Hypothalamus (tissue), 51 donors: ENCODE results near the gene DYNLT2B.
"Not testable (repeated sequence)": the region's sequence is repeated elsewhere in the genome, so short reads cannot be mapped to it uniquely, and the experiment has no call there.

Experiments
- DNase-seq, 51 donors: peaks; one replicate each; lab custom pipeline; 2025; lab: John Stamatoyannopoulos, UW

Gene DYNLT2B

GRCh38 chr3:196327405-196327804 is 9.4 kb upstream of the DYNLT2B start:
- no peak for DNase-seq

DNA sequence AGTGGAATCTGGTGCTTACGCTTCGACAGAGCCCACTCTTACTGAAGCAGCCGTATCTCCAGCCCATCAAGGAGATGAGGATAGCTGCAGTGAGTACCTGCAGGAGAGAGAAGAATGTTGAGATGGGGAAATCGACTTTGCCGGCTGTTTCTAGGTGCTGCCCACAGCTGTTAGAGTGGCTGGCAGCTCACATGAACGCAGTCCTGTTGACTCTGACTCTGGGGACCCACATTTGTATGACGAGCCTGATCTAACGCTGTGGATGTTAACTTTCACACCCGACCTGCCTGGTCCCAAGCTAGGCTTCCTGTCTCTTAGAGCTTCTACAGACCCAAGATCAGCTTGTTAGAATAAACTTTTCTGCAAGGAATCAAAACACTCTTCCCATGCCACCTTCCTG is 8.9 kb upstream of the DYNLT2B start:
- no peak for DNase-seq

DNA sequence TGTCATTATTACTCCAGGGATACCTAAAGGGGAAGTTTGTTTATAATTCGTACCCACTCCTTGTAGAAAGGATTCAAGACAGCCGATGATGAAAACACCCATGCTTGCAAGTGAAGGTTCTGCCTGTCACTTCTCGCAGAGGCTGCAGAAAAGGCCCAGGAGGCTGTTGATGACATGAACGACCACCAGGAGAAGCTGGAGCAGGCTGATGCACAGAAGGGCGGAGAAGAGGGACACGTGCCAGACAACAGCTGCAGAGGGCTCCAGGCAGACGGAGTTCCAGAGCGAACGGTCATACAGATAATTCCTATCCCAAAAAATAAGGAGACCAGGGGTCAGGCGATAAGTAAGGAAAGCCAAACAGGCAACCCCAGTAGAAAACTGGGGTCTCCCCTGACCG is 5.7 kb upstream of the DYNLT2B start:
- DNase-seq, result no peak

GRCh38 chr3:196323016-196323415 is 5.0 kb upstream of the DYNLT2B start:
- no peak for DNase-seq

- DNase-seq, result peak in 2 of 51 donors; percentile 4 to 11
These were observed 3.1 kb upstream of the DYNLT2B start for GRCh38 chr3:196321162-196321561.

GRCh38 chr3:196320137-196320536 is 2.1 kb upstream of the DYNLT2B start:
- no peak for DNase-seq

DNA sequence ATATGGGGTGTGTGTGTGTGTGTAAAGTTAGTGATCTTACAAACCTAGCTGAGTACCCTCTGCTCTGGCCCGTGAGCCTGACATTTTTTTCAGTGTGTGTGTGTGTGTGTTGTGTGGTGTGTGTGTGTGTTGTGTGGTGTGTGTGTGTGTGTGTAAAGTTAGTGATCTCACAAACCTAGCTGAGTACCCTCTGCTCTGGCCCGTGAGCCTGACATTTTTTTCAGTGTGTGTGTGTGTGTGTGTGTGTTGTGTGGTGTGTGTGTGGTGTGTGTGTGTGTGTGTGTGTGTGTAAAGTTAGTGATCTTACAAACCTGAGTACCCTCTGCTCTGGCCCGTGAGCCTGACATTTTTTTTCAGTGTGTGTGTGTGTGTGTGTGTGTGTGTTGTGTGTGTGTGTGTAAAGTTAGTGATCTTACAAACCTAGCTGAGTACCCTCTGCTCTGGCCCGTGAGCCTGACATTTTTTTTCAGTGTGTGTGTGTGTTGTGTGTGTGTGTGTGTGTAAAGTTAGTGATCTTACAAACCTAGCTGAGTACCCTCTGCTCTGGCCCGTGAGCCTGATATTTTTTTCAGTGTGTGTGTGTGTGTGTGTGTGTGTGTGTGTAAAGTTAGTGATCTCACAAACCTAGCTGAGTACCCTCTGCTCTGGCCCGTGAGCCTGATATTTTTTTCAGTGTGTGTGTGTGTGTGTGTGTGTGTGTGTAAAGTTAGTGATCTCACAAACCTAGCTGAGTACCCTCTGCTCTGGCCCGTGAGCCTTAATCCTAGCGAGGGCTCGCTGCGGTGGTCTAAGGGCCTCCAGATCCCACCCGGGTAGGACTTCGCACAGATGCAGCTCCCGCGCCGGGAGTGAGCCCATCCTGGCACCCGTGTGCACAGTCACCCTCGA is 997 bp downstream of the DYNLT2B start:
- DNase-seq, result not testable (repeated sequence)

GRCh38 chr3:196315821-196316220 is 2.2 kb downstream of the DYNLT2B start:
- DNase-seq, result no peak

GRCh38 chr3:196314597-196314996 is 3.4 kb downstream of the DYNLT2B start:
- DNase-seq, result no peak

- DNase-seq, result not testable (repeated sequence)
These were observed 4.0 kb downstream of the DYNLT2B start for GRCh38 chr3:196314086-196314485.

- not testable (repeated sequence) for DNase-seq
These were observed 15.1 kb downstream of the DYNLT2B start for GRCh38 chr3:196302960-196303359.

DNA sequence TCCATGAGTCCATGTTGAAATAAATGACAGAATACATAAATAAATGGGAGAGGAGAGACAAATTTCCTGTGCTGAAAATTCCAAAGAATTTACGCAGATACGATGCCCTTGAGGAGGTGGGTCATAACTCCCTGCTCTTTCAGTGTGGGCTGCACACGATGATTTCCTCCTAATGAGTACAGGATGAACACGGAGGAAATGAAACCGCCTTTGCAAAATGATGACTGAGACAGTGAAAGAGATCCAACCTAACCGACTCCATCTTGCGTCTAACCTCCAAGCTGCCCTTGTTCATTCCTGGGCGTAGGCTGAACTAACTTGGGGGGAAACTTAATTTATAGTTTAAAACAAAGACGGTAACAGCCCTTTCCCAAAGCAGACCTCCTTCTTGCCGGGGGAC is 15.5 kb downstream of the DYNLT2B start:
- not testable (repeated sequence) for DNase-seq

DNA sequence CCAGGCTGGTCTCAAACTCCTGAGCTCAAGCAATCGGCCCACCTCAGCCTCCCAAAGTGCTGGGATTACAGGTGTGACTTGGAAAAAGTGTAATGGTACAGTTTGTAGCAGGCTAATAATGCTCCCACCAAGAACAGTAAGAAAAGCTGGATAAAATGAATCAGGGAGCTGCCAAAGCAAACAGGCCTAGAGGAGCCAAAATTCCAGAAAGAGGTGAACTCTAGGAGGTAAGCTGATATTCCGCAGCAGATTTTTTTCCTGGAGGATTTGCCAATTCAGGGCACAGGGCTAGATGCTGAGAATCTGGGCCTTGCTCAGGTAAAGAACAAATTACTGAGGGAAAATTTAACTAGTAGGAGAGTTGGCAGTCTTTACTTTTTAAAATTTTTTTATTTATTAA is 19.5 kb downstream of the DYNLT2B start:
- DNase-seq, result peak in 1 of 51 donors; percentile 0

GRCh38 chr3:196292286-196292923 is 25.6 kb downstream of the DYNLT2B start:
- DNase-seq, result no peak

DNA sequence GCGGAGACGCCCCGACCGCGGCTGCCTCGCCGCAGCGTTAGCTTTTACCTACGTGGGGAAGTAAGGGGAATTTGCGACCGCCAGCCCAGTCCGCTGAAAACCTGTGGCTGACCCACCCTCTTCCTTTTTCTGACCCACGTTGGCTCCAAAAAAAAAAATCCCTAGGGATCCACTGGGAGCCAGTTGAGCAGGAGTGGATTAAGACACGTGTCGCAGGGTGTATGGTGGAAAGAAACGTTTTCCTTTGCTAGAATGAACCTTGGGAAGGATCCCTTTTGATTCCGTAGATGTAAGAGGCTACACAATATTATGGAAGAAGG is 29.9 kb downstream of the DYNLT2B start:
- peak in 1 of 51 donors; percentile 49 for DNase-seq

DNA sequence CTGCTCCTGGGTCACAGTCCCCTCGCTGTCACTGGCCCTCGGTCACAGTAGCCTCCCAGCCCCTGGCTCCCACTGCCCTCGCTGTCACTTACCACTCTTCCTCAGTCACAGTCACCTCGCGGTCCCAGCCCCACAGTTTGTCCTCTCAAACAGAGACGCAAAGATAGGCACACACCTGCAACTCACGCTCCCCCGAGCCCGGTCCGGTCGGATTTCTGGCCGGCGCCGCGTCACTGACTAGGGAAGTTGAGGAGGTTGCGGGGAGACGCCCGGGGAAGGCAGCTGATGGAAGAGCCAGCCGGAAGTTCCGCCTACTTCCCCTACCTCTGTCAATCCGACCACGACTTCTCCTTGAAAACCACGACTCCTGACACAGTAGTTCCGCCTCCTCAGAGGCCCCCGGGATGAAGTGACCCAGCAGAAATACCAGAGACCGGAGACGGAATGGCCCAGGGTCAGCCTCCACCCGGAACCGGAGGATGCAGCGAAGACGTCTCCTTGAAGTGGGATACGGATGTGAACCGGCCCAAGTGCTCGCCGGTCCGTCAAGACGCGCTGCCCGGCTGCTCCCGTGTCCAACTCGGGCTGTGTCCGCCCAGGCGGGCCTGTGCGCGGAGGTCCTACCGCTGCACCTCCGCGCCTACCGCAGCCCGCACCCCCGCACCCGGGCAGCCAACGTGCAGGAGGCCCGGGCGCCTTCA is 30.4 kb downstream of the DYNLT2B start, which contains the start of gene PCYT1A:
PCYT1A (minus strand) TSS at position 287 of the 701 bp plus-strand sequence. CDS start 17,195 bp downstream, outside the sequence.
- DNase-seq, result peak; percentile 54 to 94 (median 83)

DNA sequence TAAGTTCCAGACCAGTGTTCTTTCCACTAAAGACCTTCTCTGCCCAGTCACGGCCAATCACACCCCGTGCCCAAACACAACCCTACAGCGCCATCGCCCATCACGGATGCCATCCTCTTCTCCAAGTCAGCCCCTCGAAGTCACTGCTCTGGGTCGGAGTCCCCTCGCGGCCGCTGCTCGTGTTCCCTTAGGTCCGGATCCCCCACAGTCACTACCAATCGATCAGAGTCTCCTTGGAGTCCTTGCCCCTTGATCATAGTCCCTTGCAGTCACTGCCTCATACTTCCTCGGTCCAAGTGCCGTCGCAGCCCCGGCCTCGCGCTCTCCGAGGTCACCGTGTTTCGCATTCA is 31.0 kb downstream of the DYNLT2B start:
- peak in 17 of 51 donors; percentile 1 to 62 (median 41) for DNase-seq

DNA sequence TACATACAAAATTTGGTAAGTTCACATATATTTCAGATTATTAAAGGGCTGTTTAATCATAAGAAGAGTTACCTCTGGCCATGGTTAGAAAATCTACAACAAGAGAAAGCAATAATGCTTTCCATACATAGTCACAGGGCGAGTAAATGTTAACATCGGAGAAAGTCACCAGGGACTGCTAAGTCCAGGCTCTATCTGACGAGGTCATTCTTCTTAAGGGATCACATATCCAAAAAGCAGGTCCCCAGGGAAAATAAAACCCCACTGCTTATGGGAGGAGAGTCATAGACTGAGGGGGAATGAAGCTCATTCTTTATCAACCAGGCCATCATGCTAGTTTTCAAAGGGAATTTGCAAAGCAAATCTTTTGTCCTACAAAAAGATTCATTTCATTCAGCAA is 33.6 kb downstream of the DYNLT2B start:
- no peak for DNase-seq

- DNase-seq, result no peak
These were observed 36.1 kb downstream of the DYNLT2B start for GRCh38 chr3:196281962-196282361.

DNA sequence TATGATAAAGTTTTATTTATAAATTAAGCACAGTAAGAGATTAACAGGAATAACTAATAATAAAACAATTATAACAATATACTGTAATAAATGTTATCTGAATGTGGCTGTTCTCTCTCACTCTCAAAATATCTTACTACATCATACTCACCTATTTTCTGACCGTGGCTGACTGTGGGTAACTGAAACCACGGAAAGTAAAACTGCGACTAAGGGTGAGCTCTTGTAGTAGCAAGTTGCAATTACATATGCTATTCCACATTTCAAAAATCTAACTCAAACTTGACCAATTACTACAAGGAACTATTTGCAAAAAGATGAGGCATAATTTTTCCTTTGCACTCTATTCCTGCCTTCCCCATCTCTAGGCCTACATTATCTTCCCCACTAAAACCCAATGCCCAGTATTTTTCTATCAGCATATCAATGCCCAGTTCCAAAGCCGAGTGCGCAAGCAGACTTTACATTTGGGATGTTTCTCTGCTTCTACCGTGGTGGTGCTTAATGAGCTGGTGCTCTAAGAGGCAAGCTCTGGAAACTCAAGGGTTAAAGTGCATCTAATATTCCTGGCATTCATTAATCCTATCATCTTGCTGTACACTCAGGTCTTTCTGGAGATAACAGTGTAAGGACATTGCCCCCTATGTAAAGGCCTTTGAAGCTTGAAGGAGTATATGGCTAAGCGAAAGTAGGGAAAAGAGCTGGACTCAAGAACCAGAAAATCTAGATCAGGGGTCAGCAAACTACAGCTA is 37.2 kb downstream of the DYNLT2B start:
- DNase-seq, result no peak

- DNase-seq, result no peak
These were observed 42.9 kb downstream of the DYNLT2B start for GRCh38 chr3:196275126-196275525.
